ENCODE results near the gene NFU1.

Gene NFU1

GRCh38 chr2:69387770-69388481 lies 49.3 kb downstream of the NFU1 start:
- Histone ChIP-seq H3K4me1 (ENCODE audit: insufficient read depth, low read length, poor library complexity, severe bottlenecking) (peaks cover 34% of the 10 kb centered on the region), H3K4me3 (ENCODE audit: low read length, poor library complexity, severe bottlenecking) (peak overlapping the region; percentile 86), H3K27me3 (ENCODE audit: insufficient read depth, low read length, poor library complexity, severe bottlenecking) (no peaks in the 10 kb centered on the region), H2AFZ (ENCODE audit: low read length) (peak overlapping the region; percentile 89), H4K20me1 (ENCODE audit: insufficient read depth, low read length, poor library complexity, severe bottlenecking) (peaks cover 29% of the 10 kb centered on the region), H3K4me2 (ENCODE audit: low read depth, low read length, poor library complexity, severe bottlenecking) (peak overlapping the region; percentile 83), H3K9me2 (replicated peaks; ENCODE audit: low read depth, low read length) (no peaks in the 10 kb centered on the region), H3K9ac (ENCODE audit: low read depth, low read length, poor library complexity, severe bottlenecking) (peak overlapping the region; percentile 90), H3K36me3 (ENCODE audit: insufficient read depth, low read length) (no peaks in the 10 kb centered on the region), H3F3A (ENCODE audit: low read depth) (no peaks in the 10 kb centered on the region), H3K79me2 (ENCODE audit: insufficient read depth, low read length) (peaks cover 49% of the 10 kb centered on the region), H3K9me3 (ENCODE audit: insufficient read depth, low read depth, low read length) (no peaks in the 10 kb centered on the region)
- TF ChIP-seq EZH2phosphoT487 (IDR thresholded peaks at IDR 0.05; ENCODE audit: borderline replicate concordance) (no peak), CTCF (conservative IDR thresholded peaks at IDR 0.05; ENCODE audit: low read length) (no peak)

GRCh38 chr2:69386789-69387734 lies 50.2 kb downstream of the NFU1 start, which contains the start of gene GFPT1:
GFPT1 (minus strand) TSS chr2:69387227; CDS start chr2:69387071, 156 bp downstream.
- Histone ChIP-seq H3K4me2 (ENCODE audit: low read depth, low read length, poor library complexity, severe bottlenecking) (peak within 1 kb of the TSS; percentile 83), H3K4me3 (ENCODE audit: low read length, poor library complexity, severe bottlenecking) (peak within 1 kb of the TSS; percentile 86), H3F3A (ENCODE audit: low read depth) (no peaks in the 10 kb centered on the region), H3K4me1 (ENCODE audit: insufficient read depth, low read length, poor library complexity, severe bottlenecking) (peaks cover 42% of the 10 kb centered on the region), H3K79me2 (ENCODE audit: insufficient read depth, low read length) (peaks cover 58% of the 10 kb centered on the region), H3K36me3 (ENCODE audit: insufficient read depth, low read length) (no peaks in the 10 kb centered on the region), H3K27me3 (ENCODE audit: insufficient read depth, low read length, poor library complexity, severe bottlenecking) (no peaks in the 10 kb centered on the region), H2AFZ (ENCODE audit: low read length) (peak within 1 kb of the TSS; percentile 90), H4K20me1 (ENCODE audit: insufficient read depth, low read length, poor library complexity, severe bottlenecking) (peaks cover 38% of the 10 kb centered on the region), H3K9ac (ENCODE audit: low read depth, low read length, poor library complexity, severe bottlenecking) (peak within 1 kb of the TSS; percentile 90), H3K9me3 (ENCODE audit: insufficient read depth, low read depth, low read length) (no peaks in the 10 kb centered on the region), H3K9me2 (replicated peaks; ENCODE audit: low read depth, low read length) (no peaks in the 10 kb centered on the region)
- no peak for TF ChIP-seq EZH2phosphoT487 (IDR thresholded peaks at IDR 0.05; ENCODE audit: borderline replicate concordance)
- TF ChIP-seq CTCF (conservative IDR thresholded peaks at IDR 0.05; ENCODE audit: low read length): no peak

GRCh38 chr2:69386360-69386759 lies 50.9 kb downstream of the NFU1 start:
- H3K9me3 ChIP-seq (ENCODE audit: insufficient read depth, low read depth, low read length): no peaks in the 10 kb centered on the region
- H3F3A ChIP-seq (ENCODE audit: low read depth): no peaks in the 10 kb centered on the region
- peak overlapping the region; percentile 90 for H3K9ac ChIP-seq (ENCODE audit: low read depth, low read length, poor library complexity, severe bottlenecking)
- peaks cover 49% of the 10 kb centered on the region for H3K4me1 ChIP-seq (ENCODE audit: insufficient read depth, low read length, poor library complexity, severe bottlenecking)
- H3K4me2 ChIP-seq (ENCODE audit: low read depth, low read length, poor library complexity, severe bottlenecking): peak overlapping the region; percentile 81
- H3K9me2 ChIP-seq (replicated peaks; ENCODE audit: low read depth, low read length): no peaks in the 10 kb centered on the region
- no peaks in the 10 kb centered on the region for H3K36me3 ChIP-seq (ENCODE audit: insufficient read depth, low read length)
- TF ChIP-seq EZH2phosphoT487 (IDR thresholded peaks at IDR 0.05; ENCODE audit: borderline replicate concordance) (no peak), CTCF (conservative IDR thresholded peaks at IDR 0.05; ENCODE audit: low read length) (no peak)
- peaks cover 45% of the 10 kb centered on the region for H4K20me1 ChIP-seq (ENCODE audit: insufficient read depth, low read length, poor library complexity, severe bottlenecking)
- H2AFZ ChIP-seq (ENCODE audit: low read length): peak overlapping the region; percentile 90
- H3K4me3 ChIP-seq (ENCODE audit: low read length, poor library complexity, severe bottlenecking): peak overlapping the region; percentile 86
- peaks cover 65% of the 10 kb centered on the region for H3K79me2 ChIP-seq (ENCODE audit: insufficient read depth, low read length)
- no peaks in the 10 kb centered on the region for H3K27me3 ChIP-seq (ENCODE audit: insufficient read depth, low read length, poor library complexity, severe bottlenecking)
